WTC11 (cell line): ENCODE results near the gene RSRC1. TPM values are rescaled to one million over a fixed set of nuclear protein-coding genes. Genes with fewer than 3 reads are reported as not detected.

Experiments used
- ATAC-seq: fragments of 200-7000 bp; cut with Tn5 transposase; 2 replicates; pipeline ENCODE4 v1.10.0; 2021; ENCODE audit warnings: mild to moderate bottlenecking, moderate library complexity
- CTCF ChIA-PET: fragments of 300-600 bp; sonication (Branson Sonifier 250); formaldehyde crosslinking; loops from one replicate; lab custom pipeline; 2021; ENCODE audit warnings: antibody characterized with exemption; lab: Charles Lee
- POLR2A ChIA-PET: fragments of 350-600 bp; sonication (Branson Sonifier 250); formaldehyde crosslinking; loops from one replicate; lab custom pipeline; 2021; ENCODE audit warnings: antibody characterized with exemption; lab: Charles Lee
- DNase-seq: peaks from one replicate; pipeline ENCODE4 v3.0.0; 2021; ENCODE audit warnings: low spot score
- H3K27ac Mint-ChIP-seq: 2 replicates; pipeline ENCODE4 v1.8.0; 2021; ENCODE audit warnings: mixed read lengths
- H3K27me3 Mint-ChIP-seq: 2 replicates; pipeline ENCODE4 v1.8.0; 2021; ENCODE audit warnings: low read depth, mild to moderate bottlenecking, moderate library complexity, mixed read lengths
- H3K36me3 Mint-ChIP-seq: 2 replicates; pipeline ENCODE4 v1.8.0; 2021; ENCODE audit warnings: mixed read lengths
- H3K4me1 Mint-ChIP-seq: 2 replicates; pipeline ENCODE4 v1.8.0; 2022; ENCODE audit warnings: mixed read lengths
- H3K4me3 Mint-ChIP-seq: 2 replicates; pipeline ENCODE4 v1.8.0; 2021; ENCODE audit warnings: mild to moderate bottlenecking, moderate library complexity, mixed read lengths
- H3K9me3 Mint-ChIP-seq: 2 replicates; pipeline ENCODE4 v1.8.0; 2021; ENCODE audit warnings: mixed read lengths
- ATF3 ChIP-seq: sonication (generic); formaldehyde crosslinking; conservative IDR thresholded peaks from 2 replicates; pipeline ENCODE4 v1.8.1; 2022; ENCODE audit warnings: mild to moderate bottlenecking, missing genetic modification reagents
- ATF6 ChIP-seq: sonication (generic); formaldehyde crosslinking; IDR thresholded peaks from 2 replicates; pipeline ENCODE4 v1.8.1; 2023; ENCODE audit warnings: mild to moderate bottlenecking, missing genetic modification reagents
- CBFB ChIP-seq: sonication (generic); formaldehyde crosslinking; IDR thresholded peaks from 2 replicates; pipeline ENCODE4 v1.8.1; 2022; ENCODE audit warnings: mild to moderate bottlenecking, low read depth, missing genetic modification reagents
- CREB1 ChIP-seq: sonication (generic); formaldehyde crosslinking; IDR thresholded peaks from 2 replicates; pipeline ENCODE4 v1.8.0; 2023; ENCODE audit warnings: mild to moderate bottlenecking, missing genetic modification reagents
- CREM ChIP-seq: sonication (generic); formaldehyde crosslinking; IDR thresholded peaks from 2 replicates; pipeline ENCODE4 v1.8.1; 2022; ENCODE audit warnings: mild to moderate bottlenecking, missing genetic modification reagents, moderate library complexity
- ELF4 ChIP-seq: sonication (generic); formaldehyde crosslinking; IDR thresholded peaks from 2 replicates; pipeline ENCODE4 v1.8.1; 2022; ENCODE audit warnings: low read depth, mild to moderate bottlenecking, moderate library complexity, missing genetic modification reagents
- FOXJ3 ChIP-seq: sonication (generic); formaldehyde crosslinking; IDR thresholded peaks from 2 replicates; pipeline ENCODE4 v1.9.0; 2021; ENCODE audit warnings: missing genetic modification reagents, mild to moderate bottlenecking, borderline replicate concordance
- FOXK1 ChIP-seq: sonication (generic); formaldehyde crosslinking; IDR thresholded peaks from 2 replicates; pipeline ENCODE4 v1.8.0; 2022; ENCODE audit warnings: mild to moderate bottlenecking, moderate library complexity, missing genetic modification reagents
- FOXP1 ChIP-seq: sonication (generic); formaldehyde crosslinking; IDR thresholded peaks from 2 replicates; pipeline ENCODE4 v1.8.0; 2022; ENCODE audit warnings: missing genetic modification reagents, mild to moderate bottlenecking, moderate library complexity, borderline replicate concordance
- GRHL2 ChIP-seq: fragments of 250-450 bp; sonication (Bioruptor Pico); IDR thresholded peaks from 2 replicates; pipeline ENCODE4 v1.8.0; 2022; ENCODE audit warnings: mild to moderate bottlenecking, moderate library complexity; ENCODE audit not compliant: insufficient replicate concordance, severe bottlenecking
- JAZF1 ChIP-seq: fragments of 250-450 bp; sonication (Bioruptor Pico); IDR thresholded peaks from 2 replicates; pipeline ENCODE4 v1.9.0; 2021; ENCODE audit warnings: moderate library complexity, mild to moderate bottlenecking, inconsistent platforms
- KAT7 ChIP-seq: sonication (generic); formaldehyde crosslinking; IDR thresholded peaks from 2 replicates; pipeline ENCODE4 v1.8.1; 2023; ENCODE audit warnings: missing genetic modification reagents, mild to moderate bottlenecking, borderline replicate concordance
- MXD4 ChIP-seq: fragments of 250-450 bp; sonication (Bioruptor Pico); IDR thresholded peaks from 2 replicates; pipeline ENCODE4 v1.8.0; 2021; ENCODE audit warnings: mild to moderate bottlenecking, moderate library complexity, borderline replicate concordance
- NFYB ChIP-seq: sonication (generic); formaldehyde crosslinking; conservative IDR thresholded peaks from 2 replicates; pipeline ENCODE4 v1.8.0; 2022; ENCODE audit warnings: low read depth, missing genetic modification reagents
- NR2C2 ChIP-seq: sonication (generic); formaldehyde crosslinking; IDR thresholded peaks from 2 replicates; pipeline ENCODE4 v1.8.0; 2022; ENCODE audit warnings: mild to moderate bottlenecking, missing genetic modification reagents
- PREB ChIP-seq: sonication (generic); formaldehyde crosslinking; IDR thresholded peaks from 2 replicates; pipeline ENCODE4 v1.8.1; 2022; ENCODE audit warnings: mild to moderate bottlenecking, missing genetic modification reagents, moderate library complexity, borderline replicate concordance
- PRRX2 ChIP-seq: fragments of 250-450 bp; sonication (Bioruptor Pico); IDR thresholded peaks from 2 replicates; pipeline ENCODE4 v1.8.0; 2021; ENCODE audit warnings: mild to moderate bottlenecking
- SMAD4 ChIP-seq: sonication (generic); formaldehyde crosslinking; IDR thresholded peaks from 2 replicates; pipeline ENCODE4 v1.8.0; 2022; ENCODE audit warnings: mild to moderate bottlenecking, missing genetic modification reagents
- SOX15 ChIP-seq: fragments of 250-450 bp; sonication (Bioruptor Pico); IDR thresholded peaks from 2 replicates; pipeline ENCODE4 v1.9.0; 2021; ENCODE audit warnings: mild to moderate bottlenecking
- SP1 ChIP-seq: sonication (generic); formaldehyde crosslinking; conservative IDR thresholded peaks from 2 replicates; pipeline ENCODE4 v1.8.1; 2022; ENCODE audit warnings: missing genetic modification reagents
- TP53 ChIP-seq: sonication (generic); formaldehyde crosslinking; IDR thresholded peaks from 2 replicates; pipeline ENCODE4 v1.8.1; 2023; ENCODE audit warnings: mild to moderate bottlenecking, missing genetic modification reagents
- ZMAT4 ChIP-seq: fragments of 250-450 bp; sonication (Bioruptor Pico); IDR thresholded peaks from 2 replicates; pipeline ENCODE4 v1.9.0; 2021; ENCODE audit warnings: mild to moderate bottlenecking
- ZNF317 ChIP-seq: sonication (generic); formaldehyde crosslinking; IDR thresholded peaks from 2 replicates; pipeline ENCODE4 v1.8.1; 2023; ENCODE audit warnings: low read depth, mild to moderate bottlenecking, moderate library complexity, missing genetic modification reagents, borderline replicate concordance
- ZNF396 ChIP-seq: fragments of 250-450 bp; sonication (Bioruptor Pico); IDR thresholded peaks from 2 replicates; pipeline ENCODE4 v1.8.0; 2021; ENCODE audit warnings: mild to moderate bottlenecking, moderate library complexity, borderline replicate concordance
- ZNF512 ChIP-seq: sonication (generic); formaldehyde crosslinking; IDR thresholded peaks from 2 replicates; pipeline ENCODE4 v1.8.1; 2022; ENCODE audit warnings: missing genetic modification reagents, borderline replicate concordance
- total RNA-seq: library from RNA; stranded (reverse); gene quantifications from 3 replicates; pipeline ENCODE4 v1.2.3, GENCODE V29; 2021

Gene RSRC1
- total RNA-seq, 1 experiment from 2014 or later, result 21.3 TPM

GRCh38 chr3:158107605-158108444 is 2.1 kb upstream of the RSRC1 start:
- Mint-ChIP-seq H3K9me3 (peaks cover 3% of the 10 kb centered on the region), H3K36me3 (peaks cover 1% of the 10 kb centered on the region), H3K4me1 (peaks cover 53% of the 10 kb centered on the region), H3K27me3 (peaks cover 71% of the 10 kb centered on the region), H3K27ac (no peak overlapping the region), H3K4me3 (peak overlapping the region; percentile 78)
- no peak for DNase-seq
- CTCF ChIA-PET, result interaction anchor here (0.9 to 1.4 kb wide), 3 partner anchors 9 to 205 kb away, joined by 3 to 8 read pairs (median 4); no protein-coding TSS in a partner anchor
- TF ChIP-seq CBFB (CRISPR knock-in tag) (no peak), SP1 (CRISPR knock-in tag) (no peak), FOXJ3 (CRISPR knock-in tag) (no peak), ATF3 (CRISPR knock-in tag) (no peak), JAZF1 (no peak), ZNF512 (CRISPR knock-in tag) (no peak), ZNF317 (CRISPR knock-in tag) (no peak), PRRX2 (CRISPR knock-in tag) (no peak), SMAD4 (CRISPR knock-in tag) (no peak), MXD4 (CRISPR knock-in tag) (no peak), NFYB (no peak), TP53 (CRISPR knock-in tag) (no peak)
- POLR2A ChIA-PET, result no interaction called here
- no peak for ATAC-seq

- CTCF ChIA-PET, result no interaction called here
- Mint-ChIP-seq H3K27ac (no peak overlapping the region), H3K4me3 (peak overlapping the region; percentile 92; the same call in 1 of the 2 replicates), H3K27me3 (peaks cover 64% of the 10 kb centered on the region), H3K36me3 (peaks cover 7% of the 10 kb centered on the region), H3K4me1 (peaks cover 49% of the 10 kb centered on the region), H3K9me3 (peaks cover 9% of the 10 kb centered on the region)
- TF ChIP-seq CREM (CRISPR knock-in tag), result no peak
- no peak for TF ChIP-seq PRRX2 (CRISPR knock-in tag)
- no peak for TF ChIP-seq KAT7 (CRISPR knock-in tag)
- no peak for TF ChIP-seq FOXJ3 (CRISPR knock-in tag)
- no peak for TF ChIP-seq ZNF396 (CRISPR knock-in tag)
- TF ChIP-seq ZMAT4 (CRISPR knock-in tag), result no peak
- no peak for TF ChIP-seq CREB1 (CRISPR knock-in tag)
- TF ChIP-seq ATF3 (CRISPR knock-in tag), result no peak
- no peak for TF ChIP-seq GRHL2 (CRISPR knock-in tag)
- no peak for TF ChIP-seq FOXP1 (CRISPR knock-in tag)
- no peak for TF ChIP-seq NR2C2
- no peak for TF ChIP-seq FOXK1 (CRISPR knock-in tag)
- no peak for TF ChIP-seq PREB (CRISPR knock-in tag)
- TF ChIP-seq ATF6 (CRISPR knock-in tag), result no peak
- no peak for TF ChIP-seq SOX15 (CRISPR knock-in tag)
- no peak for TF ChIP-seq ELF4 (CRISPR knock-in tag)
- ATAC-seq, result no peak
- no peak for DNase-seq
- POLR2A ChIA-PET, result no interaction called here
Observed at GRCh38 chr3:158108445-158108985, 1.4 kb upstream of the RSRC1 start.
